HG03135 (cell line): ENCODE measurements around the gene PRKACA.
A peak's percentile ranks its signal among the peaks of the same experiment; 100 is the strongest.
"Not testable (repeated sequence)": the region's sequence is repeated elsewhere in the genome, so short reads cannot be mapped to it uniquely, and the experiment has no call there.

Source experiments
- ATAC-seq: cut with Tn5 transposase; IDR thresholded peaks from one replicate; pipeline ENCODE4 v1.9.1; 2021; ENCODE audit warnings: mild to moderate bottlenecking, moderate library complexity; ENCODE audit not compliant: unreplicated experiment

PRKACA gene

GRCh38 chr19:14148751-14149410, 31.3 kb upstream of the PRKACA start:
- ATAC-seq, result no peak

GRCh38 chr19:14147797-14148605, 30.4 kb upstream of the PRKACA start:
- ATAC-seq, result no peak

- ATAC-seq, result no peak
These were observed 29.2 kb upstream of the PRKACA start for GRCh38 chr19:14146789-14147216.

DNA sequence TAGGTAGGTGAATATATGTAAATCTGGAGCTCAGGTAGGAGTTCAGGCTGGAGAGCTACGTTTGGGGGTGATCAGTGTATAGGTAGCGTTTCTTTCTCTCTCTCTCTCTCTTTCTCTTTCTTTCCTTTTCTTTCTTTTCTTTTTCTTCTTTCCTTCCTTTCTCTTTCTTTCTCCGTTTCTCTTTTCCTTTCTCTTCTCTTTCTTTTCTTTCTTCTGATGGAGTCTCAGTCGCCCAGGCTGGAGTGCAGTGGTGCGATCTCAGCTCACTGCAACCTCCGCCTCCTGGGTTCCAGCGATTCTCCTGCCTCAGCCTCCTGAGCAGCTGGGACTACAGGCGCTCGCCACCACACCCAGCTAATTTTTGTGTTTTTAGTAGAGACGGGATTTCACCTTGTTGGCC, 28.6 kb upstream of the PRKACA start:
- not testable (repeated sequence) for ATAC-seq

DNA sequence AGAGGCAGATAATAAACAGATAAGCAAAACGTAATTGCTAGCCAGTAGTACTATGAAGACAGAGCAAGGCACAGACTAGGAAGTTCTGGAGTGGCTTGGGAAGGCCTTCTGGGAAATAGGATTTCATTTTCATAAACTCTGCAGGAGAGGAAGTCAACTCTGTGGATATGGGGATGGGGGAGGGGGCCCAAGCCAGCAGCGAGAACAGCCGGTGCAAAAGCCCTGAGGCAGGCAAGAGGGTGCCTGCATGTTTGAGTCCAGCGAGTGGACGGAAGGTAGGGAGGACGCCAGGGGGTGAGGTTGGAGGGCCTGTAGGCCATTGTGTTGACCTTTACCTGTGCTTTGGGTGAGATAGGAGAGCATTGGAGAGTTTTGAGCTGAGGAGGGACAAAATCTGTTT, 27.8 kb upstream of the PRKACA start:
- no peak for ATAC-seq

- no peak for ATAC-seq
These were observed 25.0 kb upstream of the PRKACA start for GRCh38 chr19:14142262-14143190.

GRCh38 chr19:14141041-14141440, 23.5 kb upstream of the PRKACA start:
- ATAC-seq, result no peak

- no peak for ATAC-seq
These were observed 22.4 kb upstream of the PRKACA start for GRCh38 chr19:14139944-14140343.

- no peak for ATAC-seq
These were observed 21.2 kb upstream of the PRKACA start for GRCh38 chr19:14138576-14139265.

GRCh38 chr19:14136509-14137281, 19.1 kb upstream of the PRKACA start, which contains the start of gene ASF1B:
TSS of gene ASF1B (minus strand) at chr19:14136589. CDS start at chr19:14136456, 133 bp downstream.
- ATAC-seq, result peak; percentile 79

GRCh38 chr19:14135985-14136508, 18.5 kb upstream of the PRKACA start:
- ATAC-seq, result no peak

- ATAC-seq, result no peak
These were observed 17.8 kb upstream of the PRKACA start for GRCh38 chr19:14135355-14135754.

DNA sequence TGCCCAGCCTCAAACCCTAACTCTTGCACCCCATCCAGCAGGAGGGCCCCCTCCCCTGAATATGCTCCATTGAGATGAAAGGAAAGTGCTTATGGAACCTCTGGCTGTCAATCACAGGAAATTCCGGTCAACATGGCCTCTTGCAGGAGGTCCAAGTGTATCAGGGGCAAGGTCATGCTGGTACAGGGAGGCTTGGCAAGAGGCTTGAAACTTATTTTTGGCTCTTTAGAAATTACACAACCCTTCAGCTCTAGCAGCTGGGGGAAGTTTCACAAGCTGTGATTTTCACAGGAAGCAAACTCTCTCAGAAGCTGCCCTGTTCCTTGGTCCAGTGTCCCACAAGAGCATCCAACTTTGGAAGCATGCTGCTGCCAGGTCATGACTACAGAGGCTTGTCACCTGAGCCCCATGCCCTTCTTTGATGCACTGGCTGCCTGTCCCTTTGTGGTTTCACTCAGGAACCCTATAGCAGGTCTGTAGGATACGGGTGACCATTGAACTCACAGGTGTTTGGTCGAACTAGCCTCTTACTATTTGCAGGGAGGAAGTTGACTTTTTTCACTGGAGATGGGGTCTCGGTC, 10.5 kb upstream of the PRKACA start:
- ATAC-seq, result no peak

GRCh38 chr19:14127176-14127575, 9.6 kb upstream of the PRKACA start:
- ATAC-seq, result no peak

GRCh38 chr19:14122924-14123323, 5.4 kb upstream of the PRKACA start:
- no peak for ATAC-seq

- no peak for ATAC-seq
These were observed 2.9 kb upstream of the PRKACA start for GRCh38 chr19:14120497-14120780.

- no peak for ATAC-seq
These were observed 2.3 kb upstream of the PRKACA start for GRCh38 chr19:14119644-14120496.

- no peak for ATAC-seq
These were observed 1.6 kb upstream of the PRKACA start for GRCh38 chr19:14119146-14119545.
